ENCODE data around the gene PPM1H.

The PPM1H gene

GRCh38 chr12:62799766-62800406, 135.1 kb downstream of the PPM1H start:
- DNase-seq (ENCODE audit: low spot score): no peak

DNA sequence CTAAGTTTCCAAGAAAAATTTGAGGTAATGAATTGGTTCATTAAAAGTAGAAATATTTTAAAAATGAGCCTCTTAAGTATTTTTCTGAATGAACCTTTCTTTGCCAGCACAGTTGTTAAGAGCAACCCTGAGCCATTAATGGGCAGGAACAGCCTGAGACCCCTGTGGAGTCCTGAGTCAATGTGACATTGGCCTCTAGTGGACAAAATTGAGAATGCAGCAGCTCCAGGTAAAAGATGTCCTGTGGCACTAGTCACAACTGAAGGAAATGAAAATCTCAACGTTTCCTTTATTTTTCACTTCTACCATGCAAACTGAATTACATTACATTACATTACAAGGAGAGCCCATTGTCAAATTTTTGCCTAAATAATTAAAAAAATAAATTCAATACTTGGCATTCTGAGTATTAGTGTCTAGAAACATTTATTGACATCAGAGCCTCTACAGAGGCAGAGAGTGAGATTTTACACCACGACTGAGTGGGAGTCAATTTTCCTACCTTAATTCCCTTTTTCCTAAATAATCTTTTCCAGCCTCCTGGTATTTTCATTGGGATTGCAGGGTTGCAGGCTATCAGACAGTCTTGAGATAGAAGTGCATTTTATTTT, 135.7 kb downstream of the PPM1H start:
- peak; percentile 68 for DNase-seq (ENCODE audit: low spot score)

GRCh38 chr12:62794218-62794583, 140.7 kb downstream of the PPM1H start:
- DNase-seq (ENCODE audit: low spot score): no peak

DNA sequence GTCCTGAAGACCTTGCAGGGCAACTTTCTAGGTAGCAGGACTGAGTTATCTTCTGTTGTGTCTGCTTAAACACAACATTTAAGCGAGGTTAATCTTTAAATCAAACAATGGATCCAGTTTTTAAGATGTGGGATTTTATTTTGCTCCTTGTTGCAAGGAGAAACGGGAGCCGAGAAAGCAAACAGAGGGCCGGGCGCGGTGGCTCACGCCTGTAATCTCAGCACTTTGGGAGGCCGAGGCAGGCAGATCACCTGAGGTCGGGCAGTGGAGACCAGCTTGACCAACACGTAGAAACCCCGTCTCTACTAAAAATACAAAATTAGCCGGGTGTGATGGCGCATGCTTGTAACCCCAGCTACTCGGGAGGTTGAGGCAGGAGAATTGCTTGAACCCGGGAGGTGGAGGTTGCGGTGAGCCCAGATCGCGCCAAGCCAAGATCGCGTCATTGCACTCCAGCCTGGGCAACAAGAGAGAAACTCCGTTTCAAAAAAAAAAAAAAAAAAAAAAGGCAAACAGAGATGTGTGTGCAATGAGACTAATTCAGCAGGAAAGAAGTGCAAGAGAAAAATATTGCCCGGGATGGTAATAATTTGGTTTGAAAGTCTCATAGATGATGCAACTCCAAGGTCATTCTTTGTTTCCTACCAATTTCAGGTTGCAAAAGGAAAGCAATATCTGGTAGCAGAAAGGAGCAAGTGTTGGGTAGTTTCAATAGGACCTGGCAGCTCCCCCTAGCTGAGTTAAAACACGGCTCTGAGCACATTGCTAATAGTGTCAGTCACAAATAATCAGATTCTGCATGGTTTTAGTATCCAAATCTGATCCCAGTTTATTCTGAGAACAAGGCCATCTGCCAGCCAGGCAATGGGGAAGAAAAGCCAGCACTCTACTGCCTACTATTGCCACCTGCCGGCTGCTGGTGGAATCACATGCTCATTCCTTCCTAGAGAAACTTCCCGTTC, 141.4 kb downstream of the PPM1H start:
- DNase-seq (ENCODE audit: low spot score): peak; percentile 65

DNA sequence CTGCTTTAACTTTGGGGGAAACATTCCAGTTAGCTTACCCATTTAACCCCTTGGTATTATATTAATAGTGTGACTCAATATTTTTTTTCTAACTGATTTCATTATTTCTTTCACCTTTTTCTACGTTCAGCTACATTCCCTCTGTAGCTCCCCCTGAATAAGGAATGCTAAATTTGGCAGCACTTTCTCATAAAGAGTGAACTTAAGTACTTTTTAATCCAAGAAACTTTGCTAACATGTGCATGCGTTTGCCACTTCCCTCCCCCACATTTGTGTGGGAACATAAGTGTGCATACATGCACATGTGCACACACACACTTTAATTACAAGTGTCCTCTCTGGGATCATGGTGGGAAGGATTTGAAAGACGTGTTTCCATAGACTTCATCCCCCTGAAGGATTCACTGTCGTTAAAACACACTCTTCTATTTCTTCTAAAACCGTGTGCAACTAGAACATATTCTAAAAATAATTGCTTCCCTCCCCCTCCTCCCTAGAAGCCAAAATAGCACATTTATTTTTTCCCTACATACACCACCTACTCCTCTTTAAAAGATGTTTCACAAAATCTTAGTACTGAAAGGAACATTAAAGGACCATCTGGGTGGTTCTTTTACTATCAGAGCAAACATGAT, 142.6 kb downstream of the PPM1H start:
- DNase-seq (ENCODE audit: low spot score): no peak

- no peak for DNase-seq (ENCODE audit: low spot score)
Measured at GRCh38 chr12:62789851-62790250, 145.1 kb downstream of the PPM1H start.

DNA sequence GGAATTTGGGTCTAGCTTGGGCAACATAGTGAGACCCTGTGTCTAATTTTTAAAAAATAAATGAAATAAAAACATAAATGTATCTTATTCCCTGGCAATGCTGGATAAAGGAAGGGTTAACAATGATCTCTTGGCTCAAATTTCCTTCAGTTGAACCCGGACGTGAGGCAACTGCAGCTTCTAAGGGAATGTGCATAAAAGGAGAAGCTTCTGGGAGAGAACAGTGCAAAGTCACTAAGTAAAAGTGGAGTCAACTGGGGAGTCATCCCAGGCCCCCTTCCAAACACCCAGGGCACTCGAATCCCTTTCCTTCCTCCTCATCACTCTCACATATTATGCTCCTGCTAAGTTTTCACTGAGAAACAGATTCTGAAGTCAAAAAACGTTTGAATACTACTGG, 147.3 kb downstream of the PPM1H start:
- DNase-seq (ENCODE audit: low spot score): no peak

DNA sequence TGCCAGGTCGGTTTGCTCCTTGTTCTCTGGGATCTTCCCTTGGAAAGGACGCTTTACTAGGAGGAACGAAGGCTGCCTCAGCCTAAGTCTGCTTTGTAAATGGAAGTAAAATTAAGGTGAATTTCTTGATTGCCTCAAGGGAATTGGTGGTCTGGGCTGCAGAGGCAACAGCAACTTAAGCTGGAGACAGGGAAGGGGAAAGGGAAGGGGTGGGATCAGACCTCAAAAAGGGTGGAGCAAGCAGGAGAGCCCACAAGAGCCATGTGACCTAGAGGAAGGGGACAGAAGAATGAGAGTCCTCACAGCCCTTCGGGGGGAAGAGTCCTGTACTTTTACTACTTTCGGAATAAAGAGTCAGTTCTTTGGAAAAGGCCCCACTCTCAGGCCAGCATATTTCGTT, 147.9 kb downstream of the PPM1H start:
- DNase-seq (ENCODE audit: low spot score): no peak

DNA sequence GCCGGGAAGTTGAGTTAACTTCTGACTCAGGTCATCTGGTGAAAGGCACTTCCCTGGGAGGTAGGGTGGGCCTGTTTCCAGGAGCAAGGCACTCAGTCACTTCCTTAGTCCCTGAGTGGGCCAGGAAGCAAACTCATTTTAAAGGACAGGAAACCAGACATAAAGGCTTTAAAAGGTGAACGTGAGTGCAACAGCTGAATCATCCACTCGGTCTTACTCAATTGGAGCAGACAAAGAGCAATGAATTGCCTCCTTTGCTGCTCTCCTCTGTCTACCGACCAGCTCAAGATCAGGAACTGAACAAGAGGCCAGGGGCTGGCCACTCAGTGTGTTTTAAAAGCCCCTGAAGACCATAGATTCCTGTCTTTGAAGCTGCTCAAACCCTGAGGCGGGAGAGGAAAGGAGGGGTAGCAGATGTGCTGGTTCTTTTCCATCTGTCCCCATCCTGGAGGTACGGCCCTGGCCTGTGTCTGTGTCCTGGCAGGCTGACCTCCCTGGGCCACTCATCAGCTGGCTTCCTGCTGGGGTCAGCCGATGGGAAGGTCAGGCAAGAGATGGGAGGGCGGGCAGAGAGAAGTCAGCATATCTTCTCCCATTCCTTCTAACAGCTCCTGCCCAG, 148.9 kb downstream of the PPM1H start:
- no peak for DNase-seq (ENCODE audit: low spot score)

DNA sequence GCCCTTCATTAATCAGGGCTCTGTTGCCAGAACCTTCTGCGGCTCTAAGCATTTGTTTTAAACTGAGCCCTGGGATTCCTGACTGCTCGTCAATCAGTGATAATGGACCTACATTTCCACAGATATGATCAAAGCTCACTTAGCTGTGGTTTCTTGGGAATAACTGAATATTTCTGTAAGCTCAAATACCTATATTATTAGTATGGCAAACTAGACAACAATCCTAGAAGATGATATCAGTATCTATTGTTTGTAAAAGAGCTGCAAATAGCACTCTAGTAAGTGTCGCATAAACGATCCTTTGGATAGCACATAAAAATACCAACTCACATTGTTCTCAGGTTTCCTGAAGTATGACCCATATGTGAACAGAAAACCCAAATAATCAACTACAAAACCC, 150.4 kb downstream of the PPM1H start:
- no peak for DNase-seq (ENCODE audit: low spot score)

- DNase-seq (ENCODE audit: low spot score): no peak
Measured at GRCh38 chr12:62783881-62784280, 151.1 kb downstream of the PPM1H start.

DNA sequence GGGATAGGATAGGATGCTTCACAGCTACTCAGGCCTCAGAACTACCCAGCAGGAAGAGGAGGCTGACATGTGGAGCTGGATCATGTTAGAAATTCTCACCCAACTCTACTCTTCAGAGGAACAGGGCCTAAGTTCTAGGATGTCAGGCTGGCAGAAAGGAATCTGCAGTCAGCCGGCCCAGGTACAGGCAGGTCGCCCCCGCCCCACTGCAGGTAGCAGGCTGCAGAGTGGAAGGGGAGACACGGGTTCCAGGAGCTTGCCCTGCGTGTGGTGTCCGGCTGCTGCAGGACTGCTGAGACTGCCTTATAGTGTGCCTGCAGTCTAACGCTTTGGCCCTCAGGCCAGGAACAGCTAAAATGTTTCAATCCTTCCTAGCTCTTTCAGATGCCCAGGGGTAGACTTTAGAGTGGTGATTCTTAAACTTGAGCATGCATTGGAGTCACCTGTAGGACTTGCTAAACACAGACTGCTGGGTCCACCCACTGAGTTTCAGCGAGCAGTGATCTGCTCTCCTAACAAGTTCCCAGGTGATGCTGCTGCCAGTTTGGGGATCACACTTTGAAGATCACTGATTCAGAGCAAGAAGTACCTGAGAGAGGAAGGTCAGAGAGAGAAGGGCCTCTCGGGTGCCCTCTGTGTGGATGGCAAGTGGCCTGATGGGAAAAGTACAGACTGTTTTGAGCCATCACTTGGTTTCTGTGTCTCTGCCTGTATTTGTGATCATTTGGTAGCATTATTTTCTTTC, 153.6 kb downstream of the PPM1H start:
- DNase-seq (ENCODE audit: low spot score): no peak

DNA sequence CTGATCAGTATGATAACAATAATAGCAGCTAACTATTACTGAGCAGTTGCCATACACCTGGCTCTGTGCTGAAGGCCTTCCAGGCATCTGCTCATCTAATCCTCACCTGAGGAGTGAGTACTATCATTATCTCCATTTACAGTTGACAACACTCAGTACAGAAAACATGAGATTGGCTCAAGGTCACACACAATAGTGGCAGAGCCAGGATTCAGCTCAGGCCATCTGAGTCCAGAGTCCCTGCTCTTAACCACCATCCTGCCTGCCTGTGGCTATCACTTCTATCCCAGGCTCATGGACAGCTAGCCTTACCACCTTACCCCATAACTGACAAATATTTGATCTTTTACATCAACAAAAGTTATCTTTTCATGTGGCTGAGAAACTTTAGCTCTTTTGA, 155.5 kb downstream of the PPM1H start:
- no peak for DNase-seq (ENCODE audit: low spot score)

DNA sequence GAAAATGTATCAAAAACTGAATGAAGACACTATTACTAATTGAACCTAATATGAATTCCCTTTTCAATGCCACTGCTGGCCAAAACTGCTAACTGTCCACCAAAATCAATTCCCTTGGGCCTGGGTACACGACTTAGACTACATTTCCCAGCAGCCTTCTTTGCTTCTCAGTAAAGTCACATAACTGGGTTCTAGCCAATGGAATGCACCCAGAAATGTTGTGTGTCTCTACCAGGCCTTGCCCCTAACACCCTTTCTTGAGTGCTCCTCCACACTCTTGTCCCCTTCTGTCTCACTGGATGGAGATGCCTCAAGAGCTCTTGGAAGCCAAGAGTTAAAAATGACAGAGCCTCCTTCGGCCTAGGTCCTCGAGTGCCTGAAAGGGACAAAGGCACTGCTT, 156.8 kb downstream of the PPM1H start:
- no peak for DNase-seq (ENCODE audit: low spot score)

DNA sequence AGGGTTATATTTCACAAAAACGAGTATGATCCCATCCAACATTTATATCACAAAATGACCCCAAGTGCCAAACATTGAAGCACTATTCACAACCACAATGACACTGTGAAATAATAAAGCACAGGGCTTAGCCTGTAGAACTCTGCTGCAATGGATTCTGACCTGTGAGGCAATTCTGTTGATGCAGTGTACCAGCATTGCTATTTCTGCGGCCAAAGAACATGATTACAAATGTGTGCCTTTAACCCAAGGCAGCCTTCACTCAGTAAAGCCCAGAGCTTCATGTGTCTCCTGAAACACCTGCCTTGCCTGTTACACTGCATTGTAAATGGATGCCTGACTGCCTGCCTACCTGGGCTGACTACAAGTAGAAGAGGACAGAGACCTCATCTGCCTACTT, 158.0 kb downstream of the PPM1H start:
- no peak for DNase-seq (ENCODE audit: low spot score)

GRCh38 chr12:62776575-62776974, 158.4 kb downstream of the PPM1H start:
- no peak for DNase-seq (ENCODE audit: low spot score)

GRCh38 chr12:62774794-62775193, 160.2 kb downstream of the PPM1H start:
- DNase-seq (ENCODE audit: low spot score): no peak

- DNase-seq (ENCODE audit: low spot score): no peak
Measured at GRCh38 chr12:62772416-62772955, 162.5 kb downstream of the PPM1H start.

DNA sequence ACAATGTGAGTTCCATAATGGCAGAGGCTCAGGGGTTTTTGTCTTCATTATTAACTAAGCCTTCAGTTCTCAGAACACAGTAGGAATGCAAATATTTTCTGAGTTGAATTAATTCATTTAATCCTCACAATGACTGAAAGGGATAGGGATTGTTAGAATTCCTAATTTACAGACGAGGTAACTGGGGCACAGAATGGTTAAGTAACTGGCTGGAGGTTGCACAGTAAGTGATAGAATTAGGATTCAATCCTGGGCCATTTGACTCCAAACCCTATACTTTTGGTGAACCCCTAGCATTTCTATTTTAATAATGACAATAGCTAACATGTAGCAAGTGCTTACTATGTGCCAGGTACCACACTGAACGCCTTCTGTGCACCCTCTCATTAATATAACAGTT, 163.1 kb downstream of the PPM1H start:
- no peak for DNase-seq (ENCODE audit: low spot score)

DNA sequence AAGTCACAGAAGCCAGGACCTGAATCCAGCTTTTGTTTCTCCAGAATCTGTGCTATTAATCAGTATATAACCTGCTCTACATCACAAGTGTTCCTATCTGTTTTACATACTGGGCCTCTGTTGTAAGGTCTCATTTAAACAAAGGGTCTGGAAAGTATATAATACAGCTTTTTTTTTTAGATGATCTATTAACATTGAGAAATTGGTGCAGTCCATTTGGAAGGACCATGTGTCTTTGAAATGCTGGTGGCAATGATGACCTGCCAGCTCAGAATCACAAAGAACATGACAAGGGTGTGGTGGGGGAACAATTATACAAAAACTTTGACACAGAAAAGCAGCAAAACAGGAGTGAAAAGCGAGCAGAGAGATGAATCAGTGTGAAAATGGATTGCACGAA, 164.6 kb downstream of the PPM1H start:
- DNase-seq (ENCODE audit: low spot score): no peak

DNA sequence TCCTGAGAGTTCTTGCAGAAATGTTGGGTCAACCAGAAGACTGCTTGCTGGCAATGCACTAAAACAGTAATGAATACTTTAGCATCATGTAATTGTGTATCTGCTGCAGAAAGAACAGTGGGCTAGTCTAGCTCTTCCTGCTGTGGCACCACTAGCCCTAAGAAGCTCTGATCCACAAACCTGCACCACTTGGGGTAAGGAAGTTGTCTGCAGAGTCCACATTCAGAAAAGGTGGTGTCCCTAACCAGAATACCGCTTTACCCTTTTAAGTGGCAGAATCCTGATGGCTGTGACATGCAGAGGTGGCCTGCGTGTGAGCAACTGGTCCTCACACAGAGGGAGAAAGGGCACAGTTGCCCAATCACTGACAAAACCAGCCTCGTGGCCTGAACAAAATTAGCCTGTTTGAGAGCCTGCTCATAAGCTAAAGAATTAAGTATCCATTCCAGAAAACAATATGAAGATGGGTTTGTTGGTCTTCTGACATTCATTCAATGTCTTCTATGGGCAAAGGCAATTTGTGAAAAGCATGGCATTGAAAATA, 165.8 kb downstream of the PPM1H start:
- DNase-seq (ENCODE audit: low spot score): no peak
